GF-D8 (cell line): ENCODE results near the gene NXPE4.
"Not testable (repeated sequence)": the region's sequence is repeated elsewhere in the genome, so short reads cannot be mapped to it uniquely, and the experiment has no call there.

Source experiments
- DNase-seq: peaks from one replicate; lab custom pipeline; 2025; lab: John Stamatoyannopoulos, UW

Gene NXPE4

GRCh38 chr11:114595571-114595970 lies at the start of gene NXPE4:
Gene NXPE4, minus strand, starts transcription at chr11:114595786. Its CDS starts 1,027 bp downstream, at chr11:114594759.
- no peak for DNase-seq

GRCh38 chr11:114639440-114639839 lies 43.9 kb upstream of the NXPE4 start:
- DNase-seq: not testable (repeated sequence)

GRCh38 chr11:114631445-114631965 lies 35.9 kb upstream of the NXPE4 start:
- DNase-seq: not testable (repeated sequence)

- no peak for DNase-seq
These were observed 29.7 kb upstream of the NXPE4 start for GRCh38 chr11:114625294-114625693.

- no peak for DNase-seq
These were observed 29.0 kb upstream of the NXPE4 start for GRCh38 chr11:114624455-114625207.

- DNase-seq: no peak
These were observed 28.1 kb upstream of the NXPE4 start for GRCh38 chr11:114623720-114624119.

- DNase-seq: no peak
These were observed 27.3 kb upstream of the NXPE4 start for GRCh38 chr11:114622858-114623257.

- DNase-seq: no peak
These were observed 26.6 kb upstream of the NXPE4 start for GRCh38 chr11:114621950-114622809.

- DNase-seq: no peak
These were observed 25.5 kb upstream of the NXPE4 start for GRCh38 chr11:114621072-114621471.

GRCh38 chr11:114619659-114620173 lies 24.1 kb upstream of the NXPE4 start:
- DNase-seq: no peak

GRCh38 chr11:114618139-114618538 lies 22.6 kb upstream of the NXPE4 start:
- no peak for DNase-seq

GRCh38 chr11:114617157-114618124 lies 21.9 kb upstream of the NXPE4 start:
- no peak for DNase-seq

- DNase-seq: no peak
These were observed 20.9 kb upstream of the NXPE4 start for GRCh38 chr11:114616516-114616915.

- no peak for DNase-seq
These were observed 20.1 kb upstream of the NXPE4 start for GRCh38 chr11:114615448-114616361.

GRCh38 chr11:114614127-114614720 lies 18.6 kb upstream of the NXPE4 start:
- DNase-seq: no peak

GRCh38 chr11:114613094-114613493 lies 17.5 kb upstream of the NXPE4 start:
- DNase-seq: not testable (repeated sequence)

- DNase-seq: no peak
These were observed 17.1 kb upstream of the NXPE4 start for GRCh38 chr11:114612686-114613085.

- DNase-seq: not testable (repeated sequence)
These were observed 16.6 kb upstream of the NXPE4 start for GRCh38 chr11:114612199-114612598.

GRCh38 chr11:114610984-114611944 lies 15.7 kb upstream of the NXPE4 start:
- DNase-seq: no peak
